Esophagus (tissue), 2 donors: ENCODE measurements around the gene EML3. TPM values are rescaled to one million over a fixed set of nuclear protein-coding genes. Genes with fewer than 3 reads are reported as not detected.

Experiments
- H3K27ac ChIP-seq, 2 donors: one replicate each; pipeline ENCODE4 v1.5.1; 2013; ENCODE audit warnings: low read depth in 2 of 2, mild to moderate bottlenecking in 2 of 2, inconsistent platforms in 1 of 2, low read length in 1 of 2, moderate library complexity in 1 of 2
- H3K27me3 ChIP-seq, 2 donors: one replicate each; pipeline ENCODE4 v1.6.1; 2013; ENCODE audit warnings: low read length in 2 of 2, control low read depth in 1 of 2, mild to moderate bottlenecking in 1 of 2; ENCODE audit not compliant: insufficient read depth in 2 of 2, control insufficient read depth in 1 of 2
- H3K36me3 ChIP-seq, 2 donors: one replicate each; pipeline ENCODE4 v1.6.1; 2013; ENCODE audit warnings: low read length in 1 of 2; ENCODE audit not compliant: control insufficient read depth in 2 of 2, insufficient read depth in 2 of 2
- H3K4me1 ChIP-seq, 2 donors: one replicate each; pipeline ENCODE4 v1.6.1; 2013; ENCODE audit warnings: low read length in 1 of 2; ENCODE audit not compliant: control insufficient read depth in 2 of 2, insufficient read depth in 2 of 2
- H3K4me3 ChIP-seq, 2 donors: one replicate each; pipeline ENCODE4 v1.5.1; 2013; ENCODE audit warnings: low read length in 2 of 2, mild to moderate bottlenecking in 2 of 2, low read depth in 1 of 2, moderate library complexity in 1 of 2
- H3K9me3 ChIP-seq, 2 donors: one replicate each; pipeline ENCODE4 v1.6.1; 2013; ENCODE audit warnings: mild to moderate bottlenecking in 2 of 2, low read depth in 1 of 2, low read length in 1 of 2, moderate library complexity in 1 of 2; ENCODE audit not compliant: control insufficient read depth in 2 of 2, insufficient read depth in 1 of 2
- WGBS, 2 donors: extraction: QIAGEN DNeasy Blood & Tissue Kit; methylation state at CpG; one replicate each; pipeline ENCODE4 v1.1.7; 2013; 5-methylcytosine and 5-hydroxymethylcytosine counted together
- polyA plus RNA-seq, 2 donors: library from polyadenylated mRNA; stranded (reverse); fragments of 200-250 nt; gene quantifications; one replicate each; pipeline ENCODE4 v1.2.3, GENCODE V29; 2013
- donor health status: healthy with polysubstance abuse.
- donor health status: Bipolar disorder and iron deficiency.

The EML3 gene
- polyA plus RNA-seq, 2 donors = 79.0 to 107 TPM

DNA sequence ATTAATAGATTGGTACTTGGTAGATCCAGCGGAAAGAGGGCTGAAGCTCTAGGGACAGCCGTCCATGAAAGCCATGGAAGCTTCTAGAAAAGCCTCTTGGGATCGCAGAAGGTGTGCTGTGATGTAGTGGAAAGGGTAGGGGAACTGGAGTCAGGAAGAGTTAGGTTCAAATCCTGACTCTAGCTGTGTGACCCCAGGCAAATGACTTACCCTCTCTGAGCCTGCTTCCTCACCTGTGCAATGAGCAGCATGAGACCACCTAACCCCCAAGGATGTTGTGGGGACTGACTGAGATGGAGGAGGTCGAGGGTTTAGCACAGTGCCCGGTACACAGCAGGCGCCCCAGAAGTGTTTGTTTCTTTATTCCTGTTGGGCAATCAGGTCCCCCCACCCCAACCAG is 2.2 kb downstream of the EML3 start:
- H3K9me3 ChIP-seq = no peaks in the 10 kb centered on the region
- H3K27me3 ChIP-seq = no peaks in the 10 kb centered on the region
- no peak overlapping the region for H3K27ac ChIP-seq
- H3K36me3 ChIP-seq = peaks cover 3 to 31% of the 10 kb centered on the region in 2 donors
- 87 to 92% methylated on average over 6 of the region's 6 CpGs for WGBS, 2 donors
- no peak overlapping the region for H3K4me3 ChIP-seq
- H3K4me1 ChIP-seq = peaks cover 7 to 17% of the 10 kb centered on the region in 2 donors

DNA sequence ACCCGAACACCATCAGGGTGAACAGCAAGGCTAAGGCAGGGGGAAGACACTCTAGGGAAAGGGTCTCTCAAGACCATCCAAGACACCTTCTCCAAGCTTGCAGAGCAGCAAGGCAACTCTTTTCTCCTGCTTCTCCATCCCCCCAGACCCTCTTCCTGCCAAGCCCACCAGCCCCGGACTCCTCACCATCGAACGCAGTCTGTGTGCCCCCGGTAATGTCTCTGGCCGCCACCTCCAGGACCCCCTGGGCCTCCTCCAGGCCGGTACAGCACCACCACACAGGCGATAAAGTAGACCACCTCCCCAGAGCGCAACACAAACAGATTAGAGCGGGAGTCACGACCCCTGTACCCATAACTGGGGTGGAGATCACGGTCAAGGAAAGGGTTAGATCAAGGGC is 3.8 kb downstream of the EML3 start:
- Histone ChIP-seq H3K27ac (peak overlapping the region in 1 of 2 donors; percentile 56), H3K9me3 (no peaks in the 10 kb centered on the region), H3K27me3 (no peaks in the 10 kb centered on the region), H3K4me3 (no peak overlapping the region), H3K4me1 (peaks cover 7 to 17% of the 10 kb centered on the region in 2 donors), H3K36me3 (peaks cover 5 to 36% of the 10 kb centered on the region in 2 donors)
- 93 to 94% methylated on average over 12 of the region's 12 CpGs for WGBS, 2 donors

GRCh38 chr11:62607714-62608113 is 4.9 kb downstream of the EML3 start:
- 68 to 73% methylated on average over 4 of the region's 4 CpGs for WGBS, 2 donors
- peaks cover 5 to 36% of the 10 kb centered on the region in 2 donors for H3K36me3 ChIP-seq
- no peaks in the 10 kb centered on the region for H3K27me3 ChIP-seq
- H3K27ac ChIP-seq = peak overlapping the region in 1 of 2 donors; percentile 76
- no peak overlapping the region for H3K4me3 ChIP-seq
- H3K4me1 ChIP-seq = peaks cover 7 to 11% of the 10 kb centered on the region in 2 donors
- no peaks in the 10 kb centered on the region for H3K9me3 ChIP-seq

- Histone ChIP-seq H3K27ac (peak overlapping the region in 1 of 2 donors; percentile 34), H3K4me1 (peaks cover 4 to 5% of the 10 kb centered on the region in 2 donors), H3K27me3 (no peaks in the 10 kb centered on the region), H3K4me3 (no peak overlapping the region), H3K36me3 (peaks cover 5 to 36% of the 10 kb centered on the region in 2 donors), H3K9me3 (no peaks in the 10 kb centered on the region)
- WGBS, 2 donors = 96 to 97% methylated on average over 15 of the region's 15 CpGs
Observed at GRCh38 chr11:62605902-62606301, 6.7 kb downstream of the EML3 start.

DNA sequence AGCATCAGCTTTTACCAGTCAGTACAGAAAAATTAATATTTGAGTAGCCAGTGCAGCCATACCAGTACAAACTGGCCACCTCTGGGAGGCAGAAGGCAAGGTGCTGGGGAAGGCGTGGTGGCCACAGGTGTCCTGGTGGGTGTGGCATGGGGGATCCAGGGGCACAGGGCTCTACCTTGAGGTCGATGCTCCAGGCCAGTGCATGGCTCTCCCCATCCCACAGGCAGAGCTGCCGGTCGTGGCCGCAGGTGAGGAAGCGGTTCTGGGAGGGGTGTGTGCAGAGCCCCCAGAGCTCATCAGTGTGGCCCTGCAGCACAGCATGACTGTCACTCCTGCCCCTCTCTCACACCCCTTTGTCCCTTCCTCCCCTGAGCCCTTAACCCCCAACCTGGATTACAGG is 7.1 kb downstream of the EML3 start:
- Histone ChIP-seq H3K36me3 (peaks cover 5 to 35% of the 10 kb centered on the region in 2 donors), H3K27me3 (no peaks in the 10 kb centered on the region), H3K4me3 (no peak overlapping the region), H3K27ac (no peak overlapping the region), H3K4me1 (peaks cover 2 to 3% of the 10 kb centered on the region in 2 donors), H3K9me3 (no peaks in the 10 kb centered on the region)
- 82 to 91% methylated on average over 6 of the region's 6 CpGs for WGBS, 2 donors

DNA sequence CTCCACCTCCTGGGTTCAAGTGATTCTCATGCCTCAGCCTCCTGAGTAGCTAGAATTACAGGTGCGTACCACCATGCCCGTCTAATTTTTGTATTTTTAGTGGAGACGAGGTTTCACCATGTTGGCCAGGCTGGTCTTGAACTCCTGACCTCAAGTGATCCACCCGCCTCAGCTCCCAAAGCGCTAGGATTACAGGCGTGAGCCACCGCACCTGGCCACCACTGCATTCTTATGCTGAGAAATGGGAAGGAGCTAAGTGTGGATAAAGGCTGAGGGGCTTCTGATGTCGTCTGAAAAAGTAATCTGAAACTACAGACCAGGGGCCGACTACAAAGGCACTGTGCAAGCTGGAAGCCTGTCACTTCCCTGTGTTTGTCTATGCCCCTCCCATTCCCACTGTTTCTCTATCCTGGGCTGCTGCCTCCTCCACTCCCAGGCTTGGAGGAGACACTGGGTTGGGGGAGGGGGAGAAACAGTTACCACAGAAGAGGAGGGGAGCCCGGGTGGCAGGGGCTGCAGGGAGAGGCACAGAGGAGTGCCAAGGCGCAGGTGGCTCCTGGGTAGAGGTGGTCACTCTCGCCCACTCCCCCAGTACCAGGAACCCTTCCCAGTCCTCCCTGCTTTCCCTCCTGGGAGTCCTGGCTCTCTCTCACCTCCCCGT is 8.0 kb downstream of the EML3 start:
- H3K4me1 ChIP-seq = peaks cover 2 to 3% of the 10 kb centered on the region in 2 donors
- H3K27ac ChIP-seq = peak overlapping the region in 1 of 2 donors; percentile 11
- no peak overlapping the region for H3K4me3 ChIP-seq
- H3K27me3 ChIP-seq = no peaks in the 10 kb centered on the region
- WGBS, 2 donors = 83 to 85% methylated on average over 13 of the region's 13 CpGs
- H3K36me3 ChIP-seq = peaks cover 5 to 27% of the 10 kb centered on the region in 2 donors
- H3K9me3 ChIP-seq = no peaks in the 10 kb centered on the region

DNA sequence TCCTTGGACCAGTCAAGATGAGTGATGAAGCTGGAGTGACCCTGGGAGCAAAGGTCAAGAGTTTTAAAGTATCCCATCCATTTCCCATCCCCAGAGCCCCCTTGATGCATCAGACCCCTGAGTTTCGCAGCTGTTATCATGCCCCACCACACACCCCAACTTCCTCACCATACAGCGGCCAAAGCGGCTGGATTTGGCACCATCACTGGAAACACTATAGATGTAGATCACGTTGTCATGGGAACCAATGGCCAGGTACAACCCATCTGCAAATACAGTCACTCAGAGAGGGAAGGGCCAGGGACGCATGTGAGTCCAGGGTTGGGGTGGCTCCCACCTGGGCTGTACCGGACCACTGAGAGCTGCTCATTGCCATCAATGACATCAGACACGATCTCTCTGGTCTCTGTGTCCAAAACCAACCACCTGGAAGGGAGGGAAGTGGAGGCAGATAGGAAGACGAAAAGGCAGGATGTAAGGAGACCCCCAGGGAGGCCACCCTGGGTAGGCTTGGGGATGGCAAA is 8.7 kb downstream of the EML3 start:
- H3K36me3 ChIP-seq = peaks cover 5 to 26% of the 10 kb centered on the region in 2 donors
- WGBS, 2 donors = 92 to 94% methylated on average over 8 of the region's 8 CpGs
- H3K9me3 ChIP-seq = no peaks in the 10 kb centered on the region
- no peak overlapping the region for H3K4me3 ChIP-seq
- peak overlapping the region in 1 of 2 donors; percentile 37 for H3K27ac ChIP-seq
- peaks cover 2 to 6% of the 10 kb centered on the region in 2 donors for H3K4me1 ChIP-seq
- no peaks in the 10 kb centered on the region for H3K27me3 ChIP-seq

DNA sequence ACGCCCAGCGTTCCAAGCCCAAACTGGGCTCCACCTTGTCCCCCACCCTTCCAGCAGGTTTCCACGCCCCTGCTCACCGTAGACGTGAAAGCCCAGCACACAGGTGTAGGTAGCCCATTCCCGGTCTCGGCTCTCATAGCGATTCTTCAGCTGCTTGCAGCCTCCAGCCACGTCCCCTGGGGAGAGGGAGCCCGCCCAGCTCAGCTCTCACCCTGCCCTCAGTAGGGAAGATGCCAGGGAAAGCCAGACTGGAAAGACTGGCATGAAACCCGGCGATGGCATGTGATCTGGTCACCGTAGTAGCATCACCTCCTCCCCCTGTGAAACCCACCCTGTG is 9.5 kb downstream of the EML3 start:
- Histone ChIP-seq H3K27ac (peak overlapping the region; percentile 91 to 99), H3K36me3 (peaks cover 5 to 23% of the 10 kb centered on the region in 2 donors), H3K27me3 (no peaks in the 10 kb centered on the region), H3K4me1 (peaks cover 2 to 6% of the 10 kb centered on the region in 2 donors), H3K4me3 (peak overlapping the region; percentile 69 to 82), H3K9me3 (no peaks in the 10 kb centered on the region)
- WGBS, 2 donors = 37 to 64% methylated on average over 13 of the region's 13 CpGs

DNA sequence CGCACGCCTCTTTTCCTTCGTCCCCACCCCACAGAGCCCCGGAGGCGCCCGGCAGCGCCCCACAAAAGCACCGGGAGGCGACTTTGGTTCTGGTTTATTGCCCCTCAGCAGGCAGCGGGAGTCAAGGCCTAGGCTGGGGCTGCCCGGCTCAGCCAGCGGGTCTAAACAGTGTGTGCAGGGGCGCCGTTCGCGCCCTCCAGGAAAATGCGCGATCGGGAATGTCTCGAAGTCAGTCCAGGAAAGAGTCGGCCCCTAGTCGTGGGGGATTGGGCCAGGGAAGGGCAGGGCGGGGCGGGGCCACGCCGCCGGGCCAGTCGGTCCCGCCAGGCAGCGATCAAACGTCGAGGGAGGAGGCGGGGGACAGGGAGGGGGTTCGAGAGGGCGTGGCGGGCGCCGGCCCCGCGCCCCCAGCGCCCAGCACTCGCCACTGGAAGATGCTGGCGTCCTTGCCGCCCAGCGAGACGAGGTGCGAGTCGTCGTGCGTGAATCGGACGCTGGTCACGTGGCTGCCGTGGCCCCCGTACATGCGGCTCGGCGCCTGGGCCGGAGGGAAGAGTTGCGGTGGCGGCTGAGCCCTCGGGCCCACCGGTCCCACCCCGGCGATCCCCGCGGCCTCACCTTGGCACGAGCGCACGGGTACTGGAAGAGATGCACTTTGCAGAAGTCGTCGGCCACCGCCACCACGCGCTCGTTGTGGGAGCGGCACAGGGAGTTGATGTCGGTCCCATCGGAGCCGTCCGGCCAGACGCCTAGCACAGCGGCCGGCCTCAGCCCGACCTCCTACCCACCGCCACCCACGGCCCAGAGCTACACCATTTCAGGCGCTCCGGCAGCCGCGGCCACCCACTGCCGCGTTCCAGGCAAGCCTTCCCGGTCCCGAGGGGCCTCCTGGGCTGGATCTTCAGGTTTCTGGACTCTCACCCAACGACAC is 10.2 kb downstream of the EML3 start:
- Histone ChIP-seq H3K27me3 (no peaks in the 10 kb centered on the region), H3K4me3 (peak overlapping the region; percentile 69 to 82), H3K36me3 (peaks cover 5 to 28% of the 10 kb centered on the region in 2 donors), H3K9me3 (no peaks in the 10 kb centered on the region), H3K4me1 (peaks cover 2 to 6% of the 10 kb centered on the region in 2 donors), H3K27ac (peak overlapping the region; percentile 91 to 99)
- 13 to 17% methylated on average over 92 to 96 of the region's 96 CpGs for WGBS, 2 donors
